ENCODE data around the gene MEGF6. TPM values are rescaled to one million over a fixed set of nuclear protein-coding genes. Genes with fewer than 3 reads are reported as not detected.

Gene MEGF6
- total RNA-seq, 2 donors from 2014 or later = 63.1 to 63.8 TPM

- Mint-ChIP-seq H3K4me3 (no peak overlapping the region), H3K36me3 (ENCODE audit: low read depth) (no peaks in the 10 kb centered on the region), H3K27ac (peak overlapping the region; percentile 11), H3K4me1 (peaks cover 16% of the 10 kb centered on the region), H3K27me3 (no peaks in the 10 kb centered on the region)
- DNase-seq (no peak), ATAC-seq (no peak)
- no peaks in the 10 kb centered on the region for H3K9me3 ChIP-seq (ENCODE audit: control insufficient read depth, low read length, poor library complexity, severe bottlenecking)
Measured at GRCh38 chr1:3527774-3528173, 83.5 kb downstream of the MEGF6 start.

- H3K36me3 Mint-ChIP-seq (ENCODE audit: low read depth) = no peaks in the 10 kb centered on the region
- H3K27ac Mint-ChIP-seq = no peak overlapping the region
- no peaks in the 10 kb centered on the region for H3K9me3 ChIP-seq (ENCODE audit: control insufficient read depth, low read length, poor library complexity, severe bottlenecking)
- no peak overlapping the region for H3K4me3 Mint-ChIP-seq
- DNase-seq (no peak), ATAC-seq (no peak)
- H3K27me3 Mint-ChIP-seq = no peaks in the 10 kb centered on the region
- peaks cover 13% of the 10 kb centered on the region for H3K4me1 Mint-ChIP-seq
Measured at GRCh38 chr1:3525551-3526482, 85.5 kb downstream of the MEGF6 start.

GRCh38 chr1:3524556-3525203 is 86.6 kb downstream of the MEGF6 start:
- ATAC-seq (no peak), DNase-seq (no peak)
- H3K4me3 Mint-ChIP-seq = no peak overlapping the region
- peaks cover 7% of the 10 kb centered on the region for H3K4me1 Mint-ChIP-seq
- no peaks in the 10 kb centered on the region for H3K36me3 Mint-ChIP-seq (ENCODE audit: low read depth)
- H3K9me3 ChIP-seq (ENCODE audit: control insufficient read depth, low read length, poor library complexity, severe bottlenecking) = no peaks in the 10 kb centered on the region
- no peak overlapping the region for H3K27ac Mint-ChIP-seq
- no peaks in the 10 kb centered on the region for H3K27me3 Mint-ChIP-seq

DNA sequence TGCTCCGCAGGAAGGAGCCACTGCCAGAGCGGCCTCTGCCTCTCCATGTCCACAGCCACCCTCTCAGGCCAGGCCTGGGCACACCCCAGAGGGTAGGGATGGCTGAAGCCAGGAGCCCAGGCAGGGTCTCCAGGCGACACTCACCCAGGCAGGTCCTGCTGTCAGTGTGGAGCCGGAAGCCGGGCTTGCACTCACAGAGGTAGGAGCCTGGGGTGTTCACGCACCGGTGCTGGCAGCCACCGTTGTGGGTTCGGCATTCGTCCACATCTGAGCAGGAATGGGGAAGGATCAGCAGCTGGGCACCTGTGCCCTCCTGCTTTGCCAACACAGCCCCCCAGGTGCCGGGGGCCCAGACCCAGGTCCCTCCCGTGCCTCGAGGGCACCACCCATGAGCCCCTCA is 87.3 kb downstream of the MEGF6 start:
- ATAC-seq = no peak
- DNase-seq = no peak
- Mint-ChIP-seq H3K4me1 (peaks cover 7% of the 10 kb centered on the region), H3K4me3 (no peak overlapping the region), H3K36me3 (ENCODE audit: low read depth) (no peaks in the 10 kb centered on the region), H3K27me3 (no peaks in the 10 kb centered on the region), H3K27ac (no peak overlapping the region)
- H3K9me3 ChIP-seq (ENCODE audit: control insufficient read depth, low read length, poor library complexity, severe bottlenecking) = no peaks in the 10 kb centered on the region

DNA sequence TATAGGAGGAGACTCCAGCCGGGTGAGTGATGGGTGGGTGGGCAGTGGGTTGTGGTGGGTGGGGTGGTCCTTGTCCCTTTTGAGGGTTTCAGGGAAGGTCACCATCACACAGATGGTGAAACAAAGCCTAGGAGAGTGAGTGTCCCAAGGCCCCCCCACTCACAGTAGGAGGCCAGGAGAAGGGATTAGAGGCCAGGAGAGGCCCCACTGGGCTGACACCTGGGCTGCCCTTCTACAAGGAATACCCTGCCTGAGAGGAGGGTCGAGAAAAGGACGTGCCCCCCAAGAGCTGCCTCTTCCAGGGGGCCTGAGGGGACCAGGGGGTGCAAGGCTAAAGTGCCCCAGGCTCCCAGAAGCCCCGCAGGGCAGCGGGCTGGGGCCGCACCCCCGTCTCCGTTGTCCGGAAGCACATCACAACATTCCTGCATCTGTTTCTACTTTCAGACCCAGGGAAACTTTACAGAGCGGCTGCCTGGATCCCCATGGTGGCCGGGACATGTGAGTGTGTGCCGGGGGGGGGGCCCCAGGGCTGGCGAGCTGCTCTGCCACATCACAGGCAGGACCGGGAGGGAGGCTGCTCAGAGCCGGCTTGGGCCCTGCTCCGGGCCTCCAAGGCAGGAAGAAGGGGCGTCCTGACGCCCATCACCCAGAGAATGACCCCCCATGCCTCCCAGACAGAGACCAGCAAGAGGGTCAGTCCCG is 88.6 kb downstream of the MEGF6 start:
- peaks cover 3% of the 10 kb centered on the region for H3K4me1 Mint-ChIP-seq
- DNase-seq = no peak
- H3K27me3 Mint-ChIP-seq = no peaks in the 10 kb centered on the region
- no peak overlapping the region for H3K27ac Mint-ChIP-seq
- H3K4me3 Mint-ChIP-seq = no peak overlapping the region
- no peak for ATAC-seq
- H3K36me3 Mint-ChIP-seq (ENCODE audit: low read depth) = no peaks in the 10 kb centered on the region
- no peaks in the 10 kb centered on the region for H3K9me3 ChIP-seq (ENCODE audit: control insufficient read depth, low read length, poor library complexity, severe bottlenecking)

DNA sequence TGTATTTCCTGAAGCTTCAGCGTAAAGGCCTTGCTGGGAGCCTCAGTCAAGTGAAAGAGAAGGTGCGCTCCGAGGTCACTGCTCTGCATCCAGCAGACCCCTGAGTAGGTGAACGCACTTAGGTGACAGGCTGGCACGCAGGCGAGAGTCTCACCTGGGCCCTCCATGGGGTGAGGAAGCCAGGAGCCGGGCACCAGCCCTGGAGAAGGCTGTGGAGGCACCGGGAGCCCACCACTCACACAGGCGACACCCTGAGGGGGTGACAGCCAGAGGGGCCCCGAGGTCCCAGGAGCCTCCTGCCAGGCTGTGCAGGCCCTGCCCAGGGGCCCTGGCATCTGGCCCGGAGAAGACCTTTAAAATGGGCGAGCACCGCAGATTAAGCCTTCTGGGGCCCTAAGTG is 89.2 kb downstream of the MEGF6 start:
- no peak overlapping the region for H3K27ac Mint-ChIP-seq
- peaks cover 3% of the 10 kb centered on the region for H3K4me1 Mint-ChIP-seq
- no peaks in the 10 kb centered on the region for H3K9me3 ChIP-seq (ENCODE audit: control insufficient read depth, low read length, poor library complexity, severe bottlenecking)
- H3K36me3 Mint-ChIP-seq (ENCODE audit: low read depth) = no peaks in the 10 kb centered on the region
- H3K27me3 Mint-ChIP-seq = no peaks in the 10 kb centered on the region
- no peak overlapping the region for H3K4me3 Mint-ChIP-seq
- ATAC-seq = no peak
- no peak for DNase-seq

DNA sequence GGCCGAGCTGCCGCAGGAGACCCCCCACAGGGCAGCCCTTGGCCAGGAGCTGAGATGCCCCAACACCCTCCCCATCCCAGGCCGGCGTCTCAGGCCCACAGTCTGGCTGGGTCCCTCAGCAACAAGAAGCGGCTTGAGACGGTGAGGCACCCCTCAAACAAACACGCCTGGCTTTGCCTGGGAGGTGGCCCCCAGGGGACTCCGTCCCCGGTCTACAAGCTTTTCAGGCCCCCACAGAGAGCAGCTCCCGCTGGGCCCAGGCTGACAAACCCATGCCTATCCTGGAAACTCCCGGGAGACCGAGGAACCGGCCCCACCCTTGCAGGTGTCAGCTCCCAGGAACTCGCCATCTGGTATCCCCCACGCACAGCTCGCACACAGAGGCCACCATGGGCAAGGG is 89.9 kb downstream of the MEGF6 start:
- H3K36me3 Mint-ChIP-seq (ENCODE audit: low read depth) = no peaks in the 10 kb centered on the region
- H3K4me1 Mint-ChIP-seq = peaks cover 3% of the 10 kb centered on the region
- DNase-seq (no peak), ATAC-seq (no peak)
- no peak overlapping the region for H3K4me3 Mint-ChIP-seq
- no peak overlapping the region for H3K27ac Mint-ChIP-seq
- no peaks in the 10 kb centered on the region for H3K9me3 ChIP-seq (ENCODE audit: control insufficient read depth, low read length, poor library complexity, severe bottlenecking)
- H3K27me3 Mint-ChIP-seq = no peaks in the 10 kb centered on the region

DNA sequence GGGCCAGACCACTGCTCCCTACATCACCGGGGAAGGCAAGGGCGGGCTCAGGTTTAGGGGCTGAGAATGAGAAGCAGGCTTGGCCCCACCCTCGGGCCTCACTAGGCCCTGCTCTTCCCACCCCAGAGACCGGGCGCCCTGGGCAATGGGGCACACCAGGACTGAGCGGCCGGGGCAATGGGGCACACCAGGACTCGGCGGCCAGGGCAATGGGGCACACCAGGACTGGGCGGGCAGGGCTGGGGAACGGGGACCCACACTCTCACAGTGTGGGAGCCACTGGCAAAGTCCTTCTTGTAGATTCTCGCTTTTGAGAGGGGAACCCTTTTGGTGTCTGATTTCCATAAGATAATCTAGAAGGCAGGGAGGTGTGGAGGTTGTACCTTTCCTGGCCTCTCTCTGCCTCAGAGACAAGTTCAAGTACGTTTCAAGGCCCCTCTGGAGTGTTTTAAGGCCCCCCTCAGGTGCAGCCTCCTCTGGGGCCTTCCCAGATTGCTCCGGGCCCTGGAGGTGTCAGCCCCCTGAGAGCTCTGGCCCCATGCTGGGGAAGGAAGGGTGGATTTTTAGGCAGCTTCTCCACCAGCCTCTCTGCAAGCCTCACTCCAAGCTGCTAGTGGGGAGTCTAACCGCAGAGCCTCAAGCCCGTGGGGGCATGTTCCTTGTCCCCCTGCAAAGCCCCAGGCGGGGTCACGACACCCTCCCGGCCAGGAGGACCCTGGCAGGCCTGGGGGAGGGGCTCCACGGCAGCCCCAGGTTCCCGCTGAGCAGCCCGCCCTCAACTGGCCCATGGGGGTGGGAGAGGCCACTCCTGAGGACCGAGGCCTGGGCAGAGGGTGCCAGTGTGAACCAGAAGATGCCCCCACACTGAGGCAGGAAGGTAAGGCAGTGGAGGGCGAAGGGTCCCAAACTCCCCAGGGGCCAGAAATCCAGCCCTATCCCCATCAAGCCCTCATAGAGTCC is 90.6 kb downstream of the MEGF6 start:
- DNase-seq (no peak), ATAC-seq (no peak)
- Mint-ChIP-seq H3K36me3 (ENCODE audit: low read depth) (no peaks in the 10 kb centered on the region), H3K4me1 (peaks cover 3% of the 10 kb centered on the region), H3K27ac (no peak overlapping the region), H3K4me3 (no peak overlapping the region), H3K27me3 (no peaks in the 10 kb centered on the region)
- no peaks in the 10 kb centered on the region for H3K9me3 ChIP-seq (ENCODE audit: control insufficient read depth, low read length, poor library complexity, severe bottlenecking)

- H3K4me1 Mint-ChIP-seq = peaks cover under 1% of the 10 kb centered on the region
- H3K36me3 Mint-ChIP-seq (ENCODE audit: low read depth) = no peaks in the 10 kb centered on the region
- no peak overlapping the region for H3K4me3 Mint-ChIP-seq
- H3K27me3 Mint-ChIP-seq = no peaks in the 10 kb centered on the region
- H3K27ac Mint-ChIP-seq = no peak overlapping the region
- DNase-seq (no peak), ATAC-seq (no peak)
- H3K9me3 ChIP-seq (ENCODE audit: control insufficient read depth, low read length, poor library complexity, severe bottlenecking) = no peaks in the 10 kb centered on the region
Measured at GRCh38 chr1:3519301-3519885, 91.9 kb downstream of the MEGF6 start.

- no peaks in the 10 kb centered on the region for H3K27me3 Mint-ChIP-seq
- no peaks in the 10 kb centered on the region for H3K4me1 Mint-ChIP-seq
- ATAC-seq (no peak), DNase-seq (no peak)
- no peaks in the 10 kb centered on the region for H3K36me3 Mint-ChIP-seq (ENCODE audit: low read depth)
- no peak overlapping the region for H3K4me3 Mint-ChIP-seq
- H3K27ac Mint-ChIP-seq = no peak overlapping the region
- H3K9me3 ChIP-seq (ENCODE audit: control insufficient read depth, low read length, poor library complexity, severe bottlenecking) = no peaks in the 10 kb centered on the region
Measured at GRCh38 chr1:3518756-3519155, 92.6 kb downstream of the MEGF6 start.

- ATAC-seq (no peak), DNase-seq (peak in 1 of 3 donors; percentile 40)
- no peaks in the 10 kb centered on the region for H3K9me3 ChIP-seq (ENCODE audit: control insufficient read depth, low read length, poor library complexity, severe bottlenecking)
- H3K27ac Mint-ChIP-seq = peak overlapping the region; percentile 9
- no peaks in the 10 kb centered on the region for H3K4me1 Mint-ChIP-seq
- H3K36me3 Mint-ChIP-seq (ENCODE audit: low read depth) = no peaks in the 10 kb centered on the region
- H3K4me3 Mint-ChIP-seq = no peak overlapping the region
- no peaks in the 10 kb centered on the region for H3K27me3 Mint-ChIP-seq
Measured at GRCh38 chr1:3518256-3518655, 93.1 kb downstream of the MEGF6 start.

GRCh38 chr1:3516911-3517675 is 94.2 kb downstream of the MEGF6 start:
- H3K27me3 Mint-ChIP-seq = no peaks in the 10 kb centered on the region
- no peak for ATAC-seq
- no peak overlapping the region for H3K4me3 Mint-ChIP-seq
- no peaks in the 10 kb centered on the region for H3K9me3 ChIP-seq (ENCODE audit: control insufficient read depth, low read length, poor library complexity, severe bottlenecking)
- peaks cover 2% of the 10 kb centered on the region for H3K4me1 Mint-ChIP-seq
- H3K36me3 Mint-ChIP-seq (ENCODE audit: low read depth) = no peaks in the 10 kb centered on the region
- DNase-seq = no peak
- no peak overlapping the region for H3K27ac Mint-ChIP-seq
